Measurements from ENCODE around the gene PTPN6.

DNA sequence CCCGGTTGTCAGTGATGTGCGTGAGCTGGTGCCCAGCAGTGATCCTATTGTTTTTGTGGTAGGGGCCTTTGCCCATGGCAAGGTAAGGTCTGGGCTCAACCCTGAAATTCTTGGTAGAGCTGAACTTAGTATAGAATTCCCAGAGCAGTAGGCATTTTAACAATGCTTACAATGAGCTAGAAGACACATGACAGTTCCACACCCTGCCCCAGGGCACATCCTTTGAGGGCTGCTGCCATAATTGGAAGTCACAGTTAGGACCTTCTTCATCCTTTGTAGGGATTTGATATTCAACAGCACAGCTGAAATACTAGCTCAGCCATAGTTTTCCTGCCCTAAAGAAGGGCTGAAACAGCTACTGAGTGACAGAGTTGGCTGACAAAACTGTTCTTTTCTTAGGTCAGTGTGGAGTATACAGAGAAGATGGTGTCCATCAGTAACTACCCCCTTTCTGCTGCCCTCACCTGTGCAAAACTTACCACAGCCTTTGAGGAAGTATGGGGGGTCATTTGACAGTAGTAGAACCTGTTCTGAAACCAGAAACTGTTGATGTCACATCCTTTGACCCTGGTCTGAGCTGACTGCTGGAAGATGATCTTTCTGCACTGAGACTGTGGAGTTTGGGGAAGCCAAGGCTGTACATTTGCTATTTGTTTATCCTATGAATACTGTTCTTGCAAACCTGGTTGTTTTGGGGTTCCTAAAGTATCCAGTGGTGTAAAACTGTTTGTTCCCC lies 24.3 kb downstream of the PTPN6 start:
- TF ChIP-seq, protein P1, sequence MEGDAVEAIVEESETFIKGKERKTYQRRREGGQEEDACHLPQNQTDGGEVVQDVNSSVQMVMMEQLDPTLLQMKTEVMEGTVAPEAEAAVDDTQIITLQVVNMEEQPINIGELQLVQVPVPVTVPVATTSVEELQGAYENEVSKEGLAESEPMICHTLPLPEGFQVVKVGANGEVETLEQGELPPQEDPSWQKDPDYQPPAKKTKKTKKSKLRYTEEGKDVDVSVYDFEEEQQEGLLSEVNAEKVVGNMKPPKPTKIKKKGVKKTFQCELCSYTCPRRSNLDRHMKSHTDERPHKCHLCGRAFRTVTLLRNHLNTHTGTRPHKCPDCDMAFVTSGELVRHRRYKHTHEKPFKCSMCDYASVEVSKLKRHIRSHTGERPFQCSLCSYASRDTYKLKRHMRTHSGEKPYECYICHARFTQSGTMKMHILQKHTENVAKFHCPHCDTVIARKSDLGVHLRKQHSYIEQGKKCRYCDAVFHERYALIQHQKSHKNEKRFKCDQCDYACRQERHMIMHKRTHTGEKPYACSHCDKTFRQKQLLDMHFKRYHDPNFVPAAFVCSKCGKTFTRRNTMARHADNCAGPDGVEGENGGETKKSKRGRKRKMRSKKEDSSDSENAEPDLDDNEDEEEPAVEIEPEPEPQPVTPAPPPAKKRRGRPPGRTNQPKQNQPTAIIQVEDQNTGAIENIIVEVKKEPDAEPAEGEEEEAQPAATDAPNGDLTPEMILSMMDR (IDR thresholded peaks at IDR 0.05; ENCODE audit: insufficient read depth, low read length): no peak
- no peak for TF ChIP-seq GABPA (IDR thresholded peaks at IDR 0.05; ENCODE audit: low read depth)
